ENCODE results near the gene KRT1. TPM values are rescaled to one million over a fixed set of nuclear protein-coding genes. Genes with fewer than 3 reads are reported as not detected.
A peak's percentile ranks its signal among the peaks of the same experiment; 100 is the strongest.

The KRT1 gene
- total RNA-seq, 3 donors from 2014 or later (not counting 1 experiment from before 2014, with no cell fraction given): 0.27 to 1.8 TPM; not detected in 1

GRCh38 chr12:52663420-52663819, 16.8 kb downstream of the KRT1 start:
- intact Hi-C loops (cut with micrococcal nuclease): no loop called here
- no peaks in the 10 kb centered on the region for H3K9me3 Mint-ChIP-seq
- ATAC-seq: no peak
- H3K27me3 Mint-ChIP-seq (ENCODE audit: low read depth in 2 of 2): no peaks in the 10 kb centered on the region
- H3K27ac ChIP-seq (ENCODE audit: low read length): no peak overlapping the region
- H3K4me1 ChIP-seq (ENCODE audit: control insufficient read depth, insufficient read depth, low read length): peaks cover 10% of the 10 kb centered on the region
- H3K9me3 ChIP-seq (ENCODE audit: control insufficient read depth, insufficient read depth, low read length): no peaks in the 10 kb centered on the region
- no peak overlapping the region for H3K4me3 Mint-ChIP-seq
- H3K36me3 ChIP-seq (ENCODE audit: control insufficient read depth, insufficient read depth, low read length): no peaks in the 10 kb centered on the region
- no peak for DNase-seq
- peaks cover 19 to 52% of the 10 kb centered on the region in 2 donors for H3K4me1 Mint-ChIP-seq
- no peaks in the 10 kb centered on the region for H3K36me3 Mint-ChIP-seq
- H3K27me3 ChIP-seq (ENCODE audit: control insufficient read depth, insufficient read depth, low read length): no peaks in the 10 kb centered on the region
- H3K27ac Mint-ChIP-seq: peak overlapping the region in 1 of 2 donors; percentile 90
- TF ChIP-seq CTCF (IDR thresholded peaks at IDR 0.05): no peak
- no peak overlapping the region for H3K4me3 ChIP-seq (ENCODE audit: low read length)

- ATAC-seq: no peak
- no peak for TF ChIP-seq CTCF (IDR thresholded peaks at IDR 0.05)
- H3K36me3 Mint-ChIP-seq: no peaks in the 10 kb centered on the region
- no peak for DNase-seq
- Histone ChIP-seq H3K27ac (ENCODE audit: low read length) (no peak overlapping the region), H3K36me3 (ENCODE audit: control insufficient read depth, insufficient read depth, low read length) (no peaks in the 10 kb centered on the region), H3K9me3 (ENCODE audit: control insufficient read depth, insufficient read depth, low read length) (no peaks in the 10 kb centered on the region), H3K4me3 (ENCODE audit: low read length) (no peak overlapping the region), H3K27me3 (ENCODE audit: control insufficient read depth, insufficient read depth, low read length) (no peaks in the 10 kb centered on the region), H3K4me1 (ENCODE audit: control insufficient read depth, insufficient read depth, low read length) (peaks cover 10% of the 10 kb centered on the region)
- no peaks in the 10 kb centered on the region for H3K27me3 Mint-ChIP-seq (ENCODE audit: low read depth in 2 of 2)
- H3K4me1 Mint-ChIP-seq: peaks cover 19 to 53% of the 10 kb centered on the region in 2 donors
- H3K9me3 Mint-ChIP-seq: no peaks in the 10 kb centered on the region
- no peak overlapping the region for H3K4me3 Mint-ChIP-seq
- peak overlapping the region; percentile 76 to 90 for H3K27ac Mint-ChIP-seq
- intact Hi-C loops (cut with micrococcal nuclease): no loop called here
Observed at GRCh38 chr12:52662918-52663229, 17.3 kb downstream of the KRT1 start.

- intact Hi-C loops (cut with micrococcal nuclease): no loop called here
- H3K4me1 Mint-ChIP-seq: peaks cover 19 to 53% of the 10 kb centered on the region in 2 donors
- Histone ChIP-seq H3K9me3 (ENCODE audit: control insufficient read depth, insufficient read depth, low read length) (no peaks in the 10 kb centered on the region), H3K27ac (ENCODE audit: low read length) (no peak overlapping the region), H3K4me3 (ENCODE audit: low read length) (no peak overlapping the region), H3K36me3 (ENCODE audit: control insufficient read depth, insufficient read depth, low read length) (no peaks in the 10 kb centered on the region), H3K4me1 (ENCODE audit: control insufficient read depth, insufficient read depth, low read length) (peaks cover 10% of the 10 kb centered on the region), H3K27me3 (ENCODE audit: control insufficient read depth, insufficient read depth, low read length) (no peaks in the 10 kb centered on the region)
- peak overlapping the region; percentile 67 for H3K4me3 Mint-ChIP-seq
- H3K36me3 Mint-ChIP-seq: no peaks in the 10 kb centered on the region
- no peaks in the 10 kb centered on the region for H3K9me3 Mint-ChIP-seq
- 53% methylated on average over 10 of the region's 10 CpGs for WGBS (ENCODE audit: insufficient coverage)
- H3K27me3 Mint-ChIP-seq (ENCODE audit: low read depth in 2 of 2): no peaks in the 10 kb centered on the region
- ATAC-seq (peak; percentile 80 to 93 (median 91)), DNase-seq (no peak)
- H3K27ac Mint-ChIP-seq: peak overlapping the region; percentile 76 to 90
- no peak for TF ChIP-seq CTCF (IDR thresholded peaks at IDR 0.05)
Observed at GRCh38 chr12:52662093-52662917, 17.9 kb downstream of the KRT1 start.

GRCh38 chr12:52661668-52662067, 18.5 kb downstream of the KRT1 start:
- no peak for TF ChIP-seq CTCF (IDR thresholded peaks at IDR 0.05)
- Mint-ChIP-seq H3K27me3 (ENCODE audit: low read depth in 2 of 2) (no peaks in the 10 kb centered on the region), H3K9me3 (no peaks in the 10 kb centered on the region), H3K36me3 (no peaks in the 10 kb centered on the region), H3K27ac (peak overlapping the region; percentile 76 to 90), H3K4me1 (peaks cover 19 to 54% of the 10 kb centered on the region in 2 donors), H3K4me3 (peak overlapping the region; percentile 31)
- WGBS (ENCODE audit: insufficient coverage): 88% methylated on average over 2 of the region's 3 CpGs
- no peak overlapping the region for H3K27ac ChIP-seq (ENCODE audit: low read length)
- H3K27me3 ChIP-seq (ENCODE audit: control insufficient read depth, insufficient read depth, low read length): no peaks in the 10 kb centered on the region
- ATAC-seq: no peak
- H3K9me3 ChIP-seq (ENCODE audit: control insufficient read depth, insufficient read depth, low read length): no peaks in the 10 kb centered on the region
- no peak overlapping the region for H3K4me3 ChIP-seq (ENCODE audit: low read length)
- no peak for DNase-seq
- peaks cover 10% of the 10 kb centered on the region for H3K4me1 ChIP-seq (ENCODE audit: control insufficient read depth, insufficient read depth, low read length)
- intact Hi-C loops (cut with micrococcal nuclease): no loop called here
- no peaks in the 10 kb centered on the region for H3K36me3 ChIP-seq (ENCODE audit: control insufficient read depth, insufficient read depth, low read length)
